K562 (cell line): ENCODE results near the gene RPS17.
"Not testable (repeated sequence)": the region's sequence is repeated elsewhere in the genome, so short reads cannot be mapped to it uniquely, and the experiment has no call there.

Experiments used
- MTA3 ChIP-seq: fragments of 450-650 bp; formaldehyde crosslinking; IDR thresholded peaks from 2 replicates; pipeline ENCODE4 v1.6.1; 2017; ENCODE audit warnings: mild to moderate bottlenecking, borderline replicate concordance
- SMAD4 ChIP-seq: fragments of 250-450 bp; sonication (Bioruptor Pico); conservative IDR thresholded peaks from 2 replicates; pipeline ENCODE4 v1.8.0; 2021; ENCODE audit warnings: inconsistent platforms, mild to moderate bottlenecking, moderate library complexity
- SMARCE1 ChIP-seq: fragments of 450-650 bp; IDR thresholded peaks from 2 replicates; pipeline ENCODE4 v1.7.1; 2016; ENCODE audit warnings: mild to moderate bottlenecking
- SREBF2 ChIP-seq: sonication (generic); formaldehyde crosslinking; IDR thresholded peaks from 2 replicates; pipeline ENCODE4 v1.4.0; 2020; ENCODE audit warnings: mild to moderate bottlenecking, missing genetic modification reagents
- TF ChIP-seq, protein P1 (sequence below), 3 experiments: IDR thresholded peaks in 2 of 3; conservative IDR thresholded peaks in 1 of 3; 2 replicates each; pipeline ENCODE4 v1.5.1; 2011 to 2012; ENCODE audit warnings: low read length in 3 of 3, mild to moderate bottlenecking in 3 of 3, control low read depth in 2 of 3, improper control_type of control experiment in 1 of 3, inconsistent platforms in 1 of 3, low read depth in 1 of 3, mixed read lengths in 1 of 3, moderate library complexity in 1 of 3; ENCODE audit not compliant: insufficient read depth in 2 of 3
- TF ChIP-seq, protein P2 (sequence below): sonication (generic); formaldehyde crosslinking; IDR thresholded peaks from 2 replicates; pipeline ENCODE4 v1.8.1; 2023; ENCODE audit warnings: mild to moderate bottlenecking, missing genetic modification reagents

DNA sequence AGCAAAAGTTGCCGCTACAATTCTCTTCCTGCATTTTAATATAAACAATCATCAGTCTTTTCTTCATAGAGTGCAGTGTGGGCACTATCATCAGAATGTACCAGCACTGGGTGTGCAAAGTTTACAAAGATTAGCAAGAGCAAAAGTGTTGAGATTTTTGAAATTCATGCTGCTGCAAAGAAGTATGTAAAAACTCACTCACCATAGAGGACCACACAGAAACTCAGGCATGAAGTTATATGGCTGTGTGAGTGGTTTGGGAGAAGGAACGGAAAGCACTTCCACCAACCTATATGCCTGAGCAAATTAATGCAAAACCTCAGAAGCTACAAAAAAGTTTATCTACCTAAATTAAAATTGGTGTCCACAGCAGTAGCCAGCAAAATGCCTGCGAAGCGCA is 32.6 kb downstream of the RPS17 start:
- TF ChIP-seq SREBF2 (CRISPR knock-in tag); SMAD4 (CRISPR knock-in tag); SMARCE1; MTA3: not testable (repeated sequence)
- TF ChIP-seq, protein P1, sequence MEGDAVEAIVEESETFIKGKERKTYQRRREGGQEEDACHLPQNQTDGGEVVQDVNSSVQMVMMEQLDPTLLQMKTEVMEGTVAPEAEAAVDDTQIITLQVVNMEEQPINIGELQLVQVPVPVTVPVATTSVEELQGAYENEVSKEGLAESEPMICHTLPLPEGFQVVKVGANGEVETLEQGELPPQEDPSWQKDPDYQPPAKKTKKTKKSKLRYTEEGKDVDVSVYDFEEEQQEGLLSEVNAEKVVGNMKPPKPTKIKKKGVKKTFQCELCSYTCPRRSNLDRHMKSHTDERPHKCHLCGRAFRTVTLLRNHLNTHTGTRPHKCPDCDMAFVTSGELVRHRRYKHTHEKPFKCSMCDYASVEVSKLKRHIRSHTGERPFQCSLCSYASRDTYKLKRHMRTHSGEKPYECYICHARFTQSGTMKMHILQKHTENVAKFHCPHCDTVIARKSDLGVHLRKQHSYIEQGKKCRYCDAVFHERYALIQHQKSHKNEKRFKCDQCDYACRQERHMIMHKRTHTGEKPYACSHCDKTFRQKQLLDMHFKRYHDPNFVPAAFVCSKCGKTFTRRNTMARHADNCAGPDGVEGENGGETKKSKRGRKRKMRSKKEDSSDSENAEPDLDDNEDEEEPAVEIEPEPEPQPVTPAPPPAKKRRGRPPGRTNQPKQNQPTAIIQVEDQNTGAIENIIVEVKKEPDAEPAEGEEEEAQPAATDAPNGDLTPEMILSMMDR (IDR thresholded peaks at IDR 0.05 in 2 of 3, conservative IDR thresholded peaks at IDR 0.05 in 1 of 3; ENCODE audit: insufficient read depth in 2 of 3, low read depth in 1 of 3, low read length in 3 of 3): not testable (repeated sequence)
- TF ChIP-seq, protein P2, sequence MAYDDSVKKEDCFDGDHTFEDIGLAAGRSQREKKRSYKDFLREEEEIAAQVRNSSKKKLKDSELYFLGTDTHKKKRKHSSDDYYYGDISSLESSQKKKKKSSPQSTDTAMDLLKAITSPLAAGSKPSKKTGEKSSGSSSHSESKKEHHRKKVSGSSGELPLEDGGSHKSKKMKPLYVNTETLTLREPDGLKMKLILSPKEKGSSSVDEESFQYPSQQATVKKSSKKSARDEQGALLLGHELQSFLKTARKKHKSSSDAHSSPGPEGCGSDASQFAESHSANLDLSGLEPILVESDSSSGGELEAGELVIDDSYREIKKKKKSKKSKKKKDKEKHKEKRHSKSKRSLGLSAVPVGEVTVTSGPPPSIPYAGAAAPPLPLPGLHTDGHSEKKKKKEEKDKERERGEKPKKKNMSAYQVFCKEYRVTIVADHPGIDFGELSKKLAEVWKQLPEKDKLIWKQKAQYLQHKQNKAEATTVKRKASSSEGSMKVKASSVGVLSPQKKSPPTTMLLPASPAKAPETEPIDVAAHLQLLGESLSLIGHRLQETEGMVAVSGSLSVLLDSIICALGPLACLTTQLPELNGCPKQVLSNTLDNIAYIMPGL (CRISPR knock-in tag): not testable (repeated sequence)
